GM12891 (cell line): ENCODE measurements around the gene ZNF792.

ENCODE experiments used
- DNase-seq: peaks from one replicate; pipeline ENCODE4 v3.0.0; 2011; ENCODE audit warnings: low spot score; ENCODE audit not compliant: insufficient read length
- FAIRE-seq: peaks from 2 replicates; lab custom pipeline; 2011; peaks lifted over from hg19 to GRCh38; lab: Jason Lieb, UNC
- PAX5 ChIP-seq: IDR thresholded peaks from 2 replicates; pipeline ENCODE4 v1.6.1; 2011; ENCODE audit warnings: low read length, moderate library complexity, mild to moderate bottlenecking; ENCODE audit not compliant: insufficient read depth, severe bottlenecking
- POLR2A ChIP-seq: IDR thresholded peaks from 2 replicates; pipeline ENCODE4 v1.6.1; 2011; ENCODE audit warnings: low read depth, low read length, control low read depth
- POLR2AphosphoS5 ChIP-seq: IDR thresholded peaks from 2 replicates; pipeline ENCODE4 v1.6.1; 2011; ENCODE audit warnings: low read depth, low read length, control low read depth
- POU2F2 ChIP-seq: IDR thresholded peaks from 2 replicates; pipeline ENCODE4 v1.6.1; 2011; ENCODE audit warnings: low read depth, mild to moderate bottlenecking, control low read depth, low read length, moderate library complexity
- SPI1 ChIP-seq: IDR thresholded peaks from 2 replicates; pipeline ENCODE4 v1.6.1; 2011; ENCODE audit warnings: low read depth, low read length, control low read depth
- TAF1 ChIP-seq: IDR thresholded peaks from 2 replicates; pipeline ENCODE4 v1.6.1; 2011; ENCODE audit warnings: low read depth, low read length, control low read depth

The ZNF792 gene

GRCh38 chr19:34960940-34961679 is 2.9 kb downstream of the ZNF792 start:
- FAIRE-seq, result no peak
- DNase-seq, result no peak
- no peak for TF ChIP-seq PAX5
- TF ChIP-seq POLR2A, result no peak
- no peak for TF ChIP-seq POLR2AphosphoS5
- TF ChIP-seq TAF1, result no peak
- TF ChIP-seq SPI1, result no peak
- no peak for TF ChIP-seq POU2F2

GRCh38 chr19:34960103-34960805 is 3.8 kb downstream of the ZNF792 start:
- DNase-seq (no peak), FAIRE-seq (no peak)
- no peak for TF ChIP-seq POU2F2
- no peak for TF ChIP-seq PAX5
- no peak for TF ChIP-seq TAF1
- TF ChIP-seq POLR2AphosphoS5, result no peak
- no peak for TF ChIP-seq SPI1
- TF ChIP-seq POLR2A, result no peak

GRCh38 chr19:34959021-34959420 is 5.0 kb downstream of the ZNF792 start:
- DNase-seq (no peak), FAIRE-seq (no peak)
- no peak for TF ChIP-seq POLR2A
- no peak for TF ChIP-seq PAX5
- TF ChIP-seq POLR2AphosphoS5, result no peak
- TF ChIP-seq TAF1, result no peak
- TF ChIP-seq POU2F2, result no peak
- TF ChIP-seq SPI1, result no peak

GRCh38 chr19:34957830-34958751 is 5.9 kb downstream of the ZNF792 start:
- FAIRE-seq (no peak), DNase-seq (no peak)
- TF ChIP-seq SPI1 (no peak), POLR2AphosphoS5 (no peak), POU2F2 (no peak), POLR2A (no peak), TAF1 (no peak), PAX5 (no peak)

GRCh38 chr19:34953092-34953491 is 10.9 kb downstream of the ZNF792 start:
- DNase-seq (no peak), FAIRE-seq (no peak)
- TF ChIP-seq POLR2AphosphoS5 (no peak), POLR2A (no peak), SPI1 (no peak), POU2F2 (no peak), TAF1 (no peak), PAX5 (no peak)

GRCh38 chr19:34943861-34944573 is 20.0 kb downstream of the ZNF792 start:
- DNase-seq (no peak), FAIRE-seq (peak; percentile 23)
- TF ChIP-seq POU2F2 (no peak), SPI1 (no peak), PAX5 (no peak), POLR2AphosphoS5 (no peak), TAF1 (no peak), POLR2A (no peak)

- no peak for TF ChIP-seq TAF1
- TF ChIP-seq SPI1, result no peak
- TF ChIP-seq POLR2A, result no peak
- TF ChIP-seq POU2F2, result no peak
- no peak for TF ChIP-seq POLR2AphosphoS5
- TF ChIP-seq PAX5, result no peak
- FAIRE-seq (no peak), DNase-seq (no peak)
These were observed 25.1 kb downstream of the ZNF792 start for GRCh38 chr19:34938886-34939285.

- FAIRE-seq, result no peak
- TF ChIP-seq POU2F2 (no peak), SPI1 (no peak), POLR2AphosphoS5 (no peak), PAX5 (no peak), TAF1 (no peak), POLR2A (no peak)
- DNase-seq, result no peak
These were observed 27.8 kb downstream of the ZNF792 start for GRCh38 chr19:34936184-34936583.

GRCh38 chr19:34932494-34932893 is 31.5 kb downstream of the ZNF792 start:
- no peak for FAIRE-seq
- no peak for DNase-seq
- TF ChIP-seq POLR2AphosphoS5 (no peak), POU2F2 (no peak), PAX5 (no peak), POLR2A (no peak), TAF1 (no peak), SPI1 (no peak)
